Sigmoid colon (tissue), 7 donors: ENCODE measurements around the gene SMAD3. TPM values are rescaled to one million over a fixed set of nuclear protein-coding genes. Genes with fewer than 3 reads are reported as not detected.
A peak's percentile ranks its signal among the peaks of the same experiment; 100 is the strongest.

ENCODE experiments used
- DNase-seq: peaks from one replicate; pipeline ENCODE4 v3.0.0-alpha.2; 2019
- H3K27ac ChIP-seq, 4 donors: fragments of 200-600 bp; sonication (generic); one replicate each; pipeline ENCODE4 v1.5.1; 2016 to 2019; ENCODE audit warnings: mild to moderate bottlenecking in 1 of 4
- H3K27me3 ChIP-seq, 3 donors: fragments of 200-600 bp; sonication (generic); one replicate each; pipeline ENCODE4 v1.5.1; 2019; ENCODE audit warnings: mild to moderate bottlenecking in 1 of 3
- H3K36me3 ChIP-seq, 4 donors: fragments of 200-600 bp; sonication (generic); one replicate each; pipeline ENCODE4 v1.5.1; 2016 to 2019
- H3K4me1 ChIP-seq, 4 donors: fragments of 200-600 bp; sonication (generic); one replicate each; pipeline ENCODE4 v1.5.1; 2017 to 2019
- H3K4me3 ChIP-seq, 4 donors: fragments of 200-600 bp; sonication (generic); one replicate each; pipeline ENCODE4 v1.5.1; 2017 to 2019; ENCODE audit warnings: mild to moderate bottlenecking in 2 of 4, moderate library complexity in 1 of 4
- H3K9me3 ChIP-seq, 4 donors: fragments of 200-600 bp in 3 of 4; sonication (generic) in 3 of 4; one replicate each; pipeline versions ENCODE4 v1.5.1 to v1.6.1; 2013 to 2019
- EP300 ChIP-seq, 4 donors: sonication (generic); formaldehyde crosslinking; IDR thresholded peaks; one replicate each; pipeline ENCODE4 v1.6.1; 2017; ENCODE audit warnings: antibody characterized with exemption in 4 of 4
- POLR2A ChIP-seq, 2 donors: fragments of 450-650 bp; IDR thresholded peaks; one replicate each; pipeline ENCODE4 v1.6.1; 2016; ENCODE audit warnings: antibody characterized with exemption in 2 of 2, mild to moderate bottlenecking in 2 of 2, moderate library complexity in 2 of 2
- POLR2AphosphoS5 ChIP-seq, 4 donors: sonication (generic); formaldehyde crosslinking; IDR thresholded peaks; one replicate each; pipeline ENCODE4 v1.6.1; 2017; ENCODE audit warnings: antibody characterized with exemption in 4 of 4
- WGBS, 2 donors: extraction: QIAGEN DNeasy Blood & Tissue Kit; methylation state at CpG; one replicate each; pipeline ENCODE4 v1.1.7; 2013; 5-methylcytosine and 5-hydroxymethylcytosine counted together
- intact Hi-C: fragments of 100-400 bp; cut with DNase I; formaldehyde crosslinking; loops from one replicate; pipeline ENCODE4 v1.15.1; 2023
- polyA plus RNA-seq, 3 donors: library from polyadenylated mRNA; stranded (reverse); fragments of 200-250 nt; gene quantifications; one replicate each; pipeline ENCODE4 v1.2.3, GENCODE V29; 2013
- total RNA-seq, 4 donors: library from RNA; depleted of rRNA; stranded (reverse); fragments of >200 nt; gene quantifications; one replicate each; pipeline ENCODE4 v1.1.0, GENCODE V29; 2016
- TF ChIP-seq, protein P1 (sequence below), 4 experiments: fragments of 450-650 bp in 3 of 4; fragments of 200-600 bp in 1 of 4; IDR thresholded peaks; one replicate each; pipeline ENCODE4 v1.5.1; 2016 to 2019; ENCODE audit warnings: antibody characterized with exemption in 4 of 4, mild to moderate bottlenecking in 3 of 4, moderate library complexity in 2 of 4
- donor health status: healthy with polysubstance abuse.
- donor health status: Bipolar disorder and iron deficiency.
- donor health status: healthy.

The SMAD3 gene
- total and polyA plus RNA-seq, 7 donors = 12.5 to 28.2 (median 18.4) TPM

DNA sequence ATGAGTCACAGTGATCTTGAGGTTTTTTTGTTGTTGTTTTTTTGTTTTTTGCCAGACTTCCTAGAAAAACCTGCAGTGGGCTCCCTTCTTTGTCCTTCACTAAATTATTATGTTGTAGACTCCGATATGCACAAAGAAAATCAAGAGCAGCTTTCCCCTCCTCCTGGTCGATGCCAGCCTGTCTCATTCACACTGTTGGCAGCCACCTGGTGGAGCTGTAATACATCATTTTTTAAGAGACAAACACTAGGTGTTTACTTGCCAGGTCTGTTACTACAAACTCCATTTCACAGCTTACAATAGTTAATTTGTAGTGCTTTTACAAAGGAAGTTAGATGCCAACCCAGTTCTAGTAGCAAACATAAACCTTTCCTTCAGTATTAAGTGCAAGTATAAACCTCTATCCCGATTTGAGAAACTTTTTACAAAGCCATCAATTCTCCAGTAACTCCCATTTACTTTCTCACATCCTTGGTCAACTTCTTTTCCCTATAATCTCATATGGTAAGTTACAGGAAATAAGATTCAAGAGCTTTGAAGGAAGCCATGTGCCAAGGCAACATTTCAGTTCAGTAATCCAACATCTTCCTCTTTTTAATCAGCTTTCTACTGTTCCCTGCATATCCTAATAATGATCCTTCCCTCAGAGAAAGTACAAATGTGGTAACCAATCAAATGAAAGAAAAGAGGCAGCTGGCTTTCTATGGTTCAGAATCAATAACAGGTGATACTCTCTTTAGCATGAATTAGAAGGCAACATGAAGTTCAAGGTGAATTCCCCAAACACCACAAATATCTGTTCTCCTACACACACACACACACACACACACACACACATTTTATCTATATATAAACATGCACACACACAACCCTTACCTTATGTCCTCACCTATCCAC is 175.1 kb downstream of the SMAD3 start:
- Histone ChIP-seq H3K4me1 (peaks cover 0 to 20% (median 10%) of the 10 kb centered on the region in 4 donors), H3K27ac (no peak overlapping the region), H3K9me3 (no peaks in the 10 kb centered on the region), H3K36me3 (peaks cover 0 to 2% (median 0%) of the 10 kb centered on the region in 4 donors), H3K27me3 (no peaks in the 10 kb centered on the region), H3K4me3 (no peak overlapping the region)
- no peak for DNase-seq
- TF ChIP-seq POLR2A (IDR thresholded peaks at IDR 0.05) = no peak
- no peak for TF ChIP-seq EP300 (IDR thresholded peaks at IDR 0.05)
- TF ChIP-seq, protein P1, sequence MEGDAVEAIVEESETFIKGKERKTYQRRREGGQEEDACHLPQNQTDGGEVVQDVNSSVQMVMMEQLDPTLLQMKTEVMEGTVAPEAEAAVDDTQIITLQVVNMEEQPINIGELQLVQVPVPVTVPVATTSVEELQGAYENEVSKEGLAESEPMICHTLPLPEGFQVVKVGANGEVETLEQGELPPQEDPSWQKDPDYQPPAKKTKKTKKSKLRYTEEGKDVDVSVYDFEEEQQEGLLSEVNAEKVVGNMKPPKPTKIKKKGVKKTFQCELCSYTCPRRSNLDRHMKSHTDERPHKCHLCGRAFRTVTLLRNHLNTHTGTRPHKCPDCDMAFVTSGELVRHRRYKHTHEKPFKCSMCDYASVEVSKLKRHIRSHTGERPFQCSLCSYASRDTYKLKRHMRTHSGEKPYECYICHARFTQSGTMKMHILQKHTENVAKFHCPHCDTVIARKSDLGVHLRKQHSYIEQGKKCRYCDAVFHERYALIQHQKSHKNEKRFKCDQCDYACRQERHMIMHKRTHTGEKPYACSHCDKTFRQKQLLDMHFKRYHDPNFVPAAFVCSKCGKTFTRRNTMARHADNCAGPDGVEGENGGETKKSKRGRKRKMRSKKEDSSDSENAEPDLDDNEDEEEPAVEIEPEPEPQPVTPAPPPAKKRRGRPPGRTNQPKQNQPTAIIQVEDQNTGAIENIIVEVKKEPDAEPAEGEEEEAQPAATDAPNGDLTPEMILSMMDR (IDR thresholded peaks at IDR 0.05) = peak in 1 of 4 experiments; percentile 33
- TF ChIP-seq POLR2AphosphoS5 (IDR thresholded peaks at IDR 0.05) = no peak
- intact Hi-C loops = no loop called here
- 26 to 56% methylated on average over 3 of the region's 3 CpGs for WGBS, 2 donors

DNA sequence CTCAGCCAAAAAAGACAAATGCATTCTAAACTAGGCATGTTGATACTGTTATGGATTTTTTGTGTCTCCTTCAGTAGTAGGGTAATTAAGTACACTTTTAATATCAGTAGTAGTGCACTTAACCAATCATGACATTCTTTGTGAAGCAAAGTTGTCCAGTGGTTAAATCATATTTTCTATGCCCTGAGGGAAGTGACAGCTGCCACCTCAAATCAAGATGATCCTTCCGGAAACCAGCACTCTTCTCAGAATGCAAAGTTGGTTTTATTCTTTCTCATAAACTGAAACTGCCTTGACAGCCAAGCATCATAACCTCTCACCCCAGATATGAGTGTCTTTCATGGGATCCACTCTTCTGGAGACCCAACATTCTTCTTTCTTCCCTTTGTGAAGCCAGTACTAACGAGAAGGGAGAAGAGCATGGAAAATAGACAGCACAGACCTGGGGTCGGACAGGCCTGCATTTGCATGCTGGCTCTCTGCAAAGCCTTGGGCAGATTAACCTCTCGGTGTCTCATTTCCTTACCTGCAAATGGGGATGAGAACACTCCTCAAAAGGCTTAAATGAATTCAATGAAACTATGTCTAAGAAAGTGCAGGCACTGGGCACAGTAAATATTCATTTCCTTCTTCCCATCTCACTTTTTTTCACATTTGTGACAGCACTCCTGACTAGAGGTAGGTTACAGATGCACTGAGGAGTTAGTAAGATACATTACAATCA is 175.9 kb downstream of the SMAD3 start:
- TF ChIP-seq, protein P1 (IDR thresholded peaks at IDR 0.05) = no peak
- TF ChIP-seq POLR2A (IDR thresholded peaks at IDR 0.05) (no peak), EP300 (IDR thresholded peaks at IDR 0.05) (no peak)
- Histone ChIP-seq H3K27ac (no peak overlapping the region), H3K9me3 (no peaks in the 10 kb centered on the region), H3K27me3 (no peaks in the 10 kb centered on the region), H3K36me3 (peaks cover 0 to 8% (median 0%) of the 10 kb centered on the region in 4 donors), H3K4me1 (peaks cover 0 to 20% (median 10%) of the 10 kb centered on the region in 4 donors), H3K4me3 (no peak overlapping the region)
- DNase-seq = no peak
- 79 to 86% methylated on average over 4 of the region's 4 CpGs for WGBS, 2 donors
- intact Hi-C loops = no loop called here

DNA sequence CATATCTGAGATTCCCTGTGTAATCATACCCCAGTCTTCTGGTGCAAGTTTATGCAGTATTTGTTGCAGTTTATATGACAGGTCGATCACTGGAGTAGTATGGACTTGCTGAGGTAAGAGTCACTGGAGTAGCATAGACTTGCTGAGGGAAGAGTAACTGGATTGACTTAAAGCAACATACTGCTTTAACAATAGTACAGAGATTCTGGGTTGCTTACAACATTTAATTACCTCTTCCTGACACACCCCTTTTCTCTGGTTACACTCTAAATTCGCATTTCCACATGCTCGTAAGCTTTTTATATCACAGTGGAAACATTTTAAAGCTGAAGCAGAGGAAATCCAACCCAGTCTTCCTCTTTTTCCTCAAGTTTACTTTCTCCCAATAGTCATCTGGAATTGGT is 177.3 kb downstream of the SMAD3 start:
- H3K4me3 ChIP-seq = no peak overlapping the region
- H3K36me3 ChIP-seq = peaks cover 0 to 11% (median 0%) of the 10 kb centered on the region in 4 donors
- TF ChIP-seq, protein P1 (IDR thresholded peaks at IDR 0.05) = no peak
- TF ChIP-seq EP300 (IDR thresholded peaks at IDR 0.05) (no peak), POLR2AphosphoS5 (IDR thresholded peaks at IDR 0.05) (no peak), POLR2A (IDR thresholded peaks at IDR 0.05) (no peak)
- H3K4me1 ChIP-seq = peaks cover 0 to 20% (median 10%) of the 10 kb centered on the region in 4 donors
- WGBS, 2 donors = 13 to 35% methylated on average over 3 of the region's 3 CpGs
- H3K27me3 ChIP-seq = no peaks in the 10 kb centered on the region
- no peak for DNase-seq
- H3K27ac ChIP-seq = no peak overlapping the region
- intact Hi-C loops = no loop called here
- no peaks in the 10 kb centered on the region for H3K9me3 ChIP-seq

Other genes starting within 250 kb of the SMAD3 start
- gene AAGAB, start 189.1 kb downstream of the SMAD3 start, total RNA-seq = 10 to 100 TPM; 22.4 to 35.9 (median 29.3) TPM
- gene AAGAB, start 189.1 kb downstream of the SMAD3 start, polyA plus RNA-seq = 10 to 100 TPM; 34.5 to 48.1 (median 36.0) TPM
- 1 to 10 TPM; 1.2 to 3.8 (median 1.4) TPM for gene IQCH, start 189.2 kb downstream of the SMAD3 start, total RNA-seq
- gene IQCH, start 189.2 kb downstream of the SMAD3 start, polyA plus RNA-seq = 1 to 10 TPM in 2 of 3 donors, under 1 TPM in 1; 0.36 to 2.3 (median 1.2) TPM